A549 treated with ZK216348 at 1 μM for 4 hours (cell line): ENCODE results near the gene OR4P4. TPM values are rescaled to one million over a fixed set of nuclear protein-coding genes. Genes with fewer than 3 reads are reported as not detected.

Experiments
- total RNA-seq: library from RNA; stranded (reverse); fragments of 200-300 nt; extraction: Qiagen RNA extraction; gene quantifications from 5 replicates; pipeline ENCODE4 v1.2.3, GENCODE V29; 2022; ENCODE audit warnings: low read depth

The OR4P4 gene
- not detected in 5 replicates for total RNA-seq

DNA sequence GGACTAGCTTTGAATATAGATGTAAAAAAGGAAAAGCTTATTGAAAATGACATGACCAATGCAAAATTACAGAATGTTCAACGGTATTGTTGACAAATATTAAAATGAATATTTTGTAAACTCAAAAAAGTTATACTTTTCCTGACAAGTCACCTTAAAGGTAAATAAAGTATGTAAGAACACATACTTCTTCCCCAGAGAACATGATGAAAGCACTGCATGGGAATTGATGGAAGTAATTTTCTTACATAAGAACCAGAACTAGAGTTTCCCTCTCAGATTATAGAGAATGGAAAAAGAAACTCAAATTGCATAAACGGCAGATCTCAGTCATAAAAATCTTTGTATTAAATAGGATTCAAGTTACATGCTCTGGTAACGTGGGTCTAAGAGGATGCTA lies at the start of gene OR4P4:
OR4P4 (plus strand) TSS at position 301 of the 400 bp plus-strand sequence.

DNA sequence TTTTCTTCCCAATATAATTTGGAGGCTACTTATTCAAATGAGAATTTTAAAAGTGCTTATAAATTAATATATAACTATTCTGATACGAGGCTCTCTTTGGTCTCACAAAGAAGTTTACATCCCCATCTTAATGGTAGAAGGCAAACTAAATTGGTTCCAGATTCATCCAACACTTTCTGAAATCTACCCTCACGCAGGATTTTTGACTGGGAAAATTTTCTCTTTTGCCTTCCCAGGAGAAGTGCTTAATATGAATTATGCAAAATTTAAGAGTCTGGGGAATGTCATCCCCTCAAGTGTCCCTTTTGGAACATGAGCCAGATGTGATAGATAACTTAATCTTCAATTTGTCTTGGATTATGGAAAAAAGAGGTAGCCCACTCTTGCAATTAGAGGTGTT lies 27.4 kb upstream of the OR4P4 start, which contains the start of gene OR4C11:
OR4C11 (minus strand) TSS at position 101 of the 400 bp plus-strand sequence. CDS start 3,272 bp downstream, outside the sequence.

DNA sequence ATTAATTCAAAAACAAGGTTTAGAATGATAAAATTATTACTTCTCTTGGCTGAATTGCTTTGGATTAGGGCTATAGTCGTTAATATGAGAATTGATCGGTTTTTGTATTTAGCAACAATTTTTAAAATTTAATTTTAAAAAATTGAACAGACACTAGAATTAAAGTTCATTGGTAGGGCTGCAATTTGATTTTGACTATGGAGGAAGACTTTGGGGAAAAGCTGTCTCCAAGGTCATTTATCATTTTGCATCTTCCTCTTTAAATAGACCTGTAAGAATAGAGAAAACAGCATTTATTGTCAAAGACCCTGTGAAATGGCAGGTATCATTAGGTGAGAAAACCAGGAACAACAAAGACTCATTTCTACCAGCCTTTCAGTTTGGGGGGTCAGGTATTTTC lies 13.1 kb downstream of the OR4P4 start, which contains the start of gene OR4S2:
OR4S2 (plus strand) TSS at position 301 of the 400 bp plus-strand sequence. CDS start 2,577 bp downstream, outside the sequence.

DNA sequence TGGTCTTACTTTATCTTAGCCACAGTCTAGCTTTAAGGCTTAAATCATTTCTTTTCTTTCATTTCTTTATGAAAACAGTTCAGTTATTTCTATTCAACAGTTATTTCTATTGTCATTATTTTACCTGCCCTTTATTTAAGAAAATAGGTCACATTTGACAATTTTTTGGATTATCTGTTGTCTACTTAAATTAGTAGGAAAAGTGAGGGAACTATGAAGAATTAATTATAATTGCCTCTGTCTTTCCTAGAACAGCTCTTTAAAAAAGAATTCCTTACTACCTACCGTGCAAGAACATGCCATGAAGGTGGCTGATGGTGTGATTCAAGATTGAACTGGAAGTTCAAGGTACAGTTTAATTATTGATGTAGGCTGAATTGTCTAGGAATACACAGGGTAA lies 27.0 kb downstream of the OR4P4 start, which contains the start of gene OR4C6:
OR4C6 (plus strand) TSS at position 301 of the 400 bp plus-strand sequence. CDS start 2,966 bp downstream, outside the sequence.

Other genes with a start within 250 kb of the OR4P4 start
- not detected in 5 replicates for gene OR4C15, start 80.6 kb upstream of the OR4P4 start, total RNA-seq
- not detected in 5 replicates for gene OR4C16, start 63.0 kb upstream of the OR4P4 start, total RNA-seq
- gene OR4C11, start 27.5 kb upstream of the OR4P4 start, total RNA-seq, result not detected in 5 replicates
- not detected in 5 replicates for gene OR4S2, start 13.2 kb downstream of the OR4P4 start, total RNA-seq
- gene OR4C6, start 27.1 kb downstream of the OR4P4 start, total RNA-seq, result not detected in 5 replicates
- not detected in 5 replicates for gene OR5D13, start 138.3 kb downstream of the OR4P4 start, total RNA-seq
- not detected in 5 replicates for gene OR5D14, start 160.4 kb downstream of the OR4P4 start, total RNA-seq
- gene OR5L1, start 176.3 kb downstream of the OR4P4 start, total RNA-seq, result not detected in 5 replicates
- gene OR5D18, start 184.5 kb downstream of the OR4P4 start, total RNA-seq, result not detected in 5 replicates
- gene OR5L2, start 192.1 kb downstream of the OR4P4 start, total RNA-seq, result not detected in 5 replicates
- not detected in 5 replicates for gene OR5D16, start 203.6 kb downstream of the OR4P4 start, total RNA-seq
- not detected in 5 replicates for gene TRIM51, start 248.2 kb downstream of the OR4P4 start, total RNA-seq